Eye (tissue), 1 donor: Measurements from ENCODE around the gene KAT6B.

Source experiments
- DNase-seq: peaks from one replicate; pipeline ENCODE4 v3.0.0-alpha.2; 2015

KAT6B gene

GRCh38 chr10:74957285-74957961, 131.0 kb downstream of the KAT6B start:
- peak; percentile 73 for DNase-seq

GRCh38 chr10:74958316-74958715, 131.9 kb downstream of the KAT6B start:
- DNase-seq = no peak

- no peak for DNase-seq
Observed at GRCh38 chr10:74960670-74961069, 134.3 kb downstream of the KAT6B start.

- no peak for DNase-seq
Observed at GRCh38 chr10:74962517-74962916, 136.1 kb downstream of the KAT6B start.

GRCh38 chr10:74963549-74963948, 137.1 kb downstream of the KAT6B start:
- DNase-seq = no peak

- peak; percentile 26 for DNase-seq
Observed at GRCh38 chr10:74967911-74968666, 141.7 kb downstream of the KAT6B start.

GRCh38 chr10:74968667-74969061, 142.3 kb downstream of the KAT6B start:
- DNase-seq = no peak

- DNase-seq = no peak
Observed at GRCh38 chr10:74969093-74969492, 142.7 kb downstream of the KAT6B start.

GRCh38 chr10:74969530-74969929, 143.1 kb downstream of the KAT6B start:
- DNase-seq = no peak

- DNase-seq = no peak
Observed at GRCh38 chr10:74973741-74974392, 147.5 kb downstream of the KAT6B start.

- DNase-seq = no peak
Observed at GRCh38 chr10:74975758-74976157, 149.4 kb downstream of the KAT6B start.

GRCh38 chr10:74976565-74976964, 150.2 kb downstream of the KAT6B start:
- DNase-seq = no peak

GRCh38 chr10:74977072-74977471, 150.7 kb downstream of the KAT6B start:
- DNase-seq = no peak

GRCh38 chr10:74977913-74978847, 151.8 kb downstream of the KAT6B start:
- DNase-seq = no peak

GRCh38 chr10:74981831-74982633, 155.6 kb downstream of the KAT6B start:
- DNase-seq = no peak

GRCh38 chr10:74982634-74982982, 156.2 kb downstream of the KAT6B start:
- DNase-seq = no peak

- no peak for DNase-seq
Observed at GRCh38 chr10:74983383-74983782, 157.0 kb downstream of the KAT6B start.

- DNase-seq = no peak
Observed at GRCh38 chr10:74987339-74988053, 161.1 kb downstream of the KAT6B start.

- DNase-seq = no peak
Observed at GRCh38 chr10:74988054-74988775, 161.8 kb downstream of the KAT6B start.

- DNase-seq = peak; percentile 60
Observed at GRCh38 chr10:74988832-74989561, 162.6 kb downstream of the KAT6B start.
